ENCODE data around the gene LTBP1. TPM values are rescaled to one million over a fixed set of nuclear protein-coding genes. Genes with fewer than 3 reads are reported as not detected.

The LTBP1 gene
- total and polyA plus RNA-seq, 7 experiments from 2014 or later = 0.29 to 2.1 TPM; not detected in 5

GRCh38 chr2:33005057-33005456 is 58.3 kb downstream of the LTBP1 start:
- DNase-seq (no peak), ATAC-seq (no peak)
- Mint-ChIP-seq H3K9me3 (peaks cover 0 to 2% (median 0%) of the 10 kb centered on the region in 11 donors), H3K27ac (no peak overlapping the region), H3K36me3 (no peaks in the 10 kb centered on the region), H3K4me1 (no peaks in the 10 kb centered on the region), H3K27me3 (peaks cover 0 to 11% (median 0%) of the 10 kb centered on the region in 5 donors), H3K4me3 (no peak overlapping the region)
- Histone ChIP-seq H3K36me3 (ENCODE audit: control insufficient read depth in 2 of 3, insufficient read depth in 3 of 3, low read length in 3 of 3) (no peaks in the 10 kb centered on the region), H3K27me3 (ENCODE audit: control insufficient read depth in 2 of 2, insufficient read depth in 2 of 2, low read length in 2 of 2) (no peaks in the 10 kb centered on the region), H3K27ac (ENCODE audit: low read depth, low read length) (no peak overlapping the region), H3K9me3 (ENCODE audit: control insufficient read depth in 2 of 3, low read length in 3 of 3) (no peaks in the 10 kb centered on the region), H3K4me1 (ENCODE audit: control insufficient read depth in 2 of 2, insufficient read depth in 2 of 2, low read length in 2 of 2) (no peaks in the 10 kb centered on the region), H3K4me3 (ENCODE audit: low read length) (no peak overlapping the region)
- CTCF ChIA-PET = no interaction called here
- intact Hi-C loops (cut with micrococcal nuclease) = no loop called here
- POLR2A ChIA-PET = no interaction called here

DNA sequence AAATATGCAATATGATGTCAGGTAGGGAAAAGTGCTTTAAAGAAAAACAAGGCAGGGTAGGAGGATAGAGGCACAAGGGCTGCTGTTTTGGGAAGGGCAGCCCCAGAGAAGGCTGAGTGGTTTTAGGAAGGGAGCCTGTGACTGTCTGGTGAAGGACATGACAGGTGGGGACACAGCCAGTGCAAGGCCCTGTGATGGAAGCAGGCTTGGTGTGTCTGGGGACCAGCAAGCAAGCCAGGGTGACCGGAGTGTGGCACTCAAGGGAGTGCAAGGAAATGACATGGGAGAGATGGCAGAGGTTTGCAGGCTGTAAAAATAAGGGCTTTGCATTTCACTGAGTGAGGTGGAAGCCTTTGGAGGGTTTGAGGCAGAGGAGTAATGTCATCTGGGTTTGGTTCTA is 62.0 kb downstream of the LTBP1 start:
- no peaks in the 10 kb centered on the region for H3K4me1 ChIP-seq (ENCODE audit: control insufficient read depth in 2 of 2, insufficient read depth in 2 of 2, low read length in 2 of 2)
- ChIA-PET POLR2A (no interaction called here), CTCF (no interaction called here)
- H3K27me3 ChIP-seq (ENCODE audit: control insufficient read depth in 2 of 2, insufficient read depth in 2 of 2, low read length in 2 of 2) = no peaks in the 10 kb centered on the region
- Mint-ChIP-seq H3K9me3 (peaks cover 0 to 2% (median 0%) of the 10 kb centered on the region in 11 donors), H3K27me3 (peaks cover 0 to 11% (median 0%) of the 10 kb centered on the region in 5 donors), H3K27ac (no peak overlapping the region), H3K4me1 (no peaks in the 10 kb centered on the region), H3K36me3 (no peaks in the 10 kb centered on the region), H3K4me3 (no peak overlapping the region)
- no peak for ATAC-seq
- no peak for DNase-seq
- H3K4me3 ChIP-seq (ENCODE audit: low read length) = no peak overlapping the region
- no peaks in the 10 kb centered on the region for H3K36me3 ChIP-seq (ENCODE audit: control insufficient read depth in 2 of 3, insufficient read depth in 3 of 3, low read length in 3 of 3)
- H3K9me3 ChIP-seq (ENCODE audit: control insufficient read depth in 2 of 3, low read length in 3 of 3) = no peaks in the 10 kb centered on the region
- intact Hi-C loops (cut with micrococcal nuclease) = no loop called here
- no peak overlapping the region for H3K27ac ChIP-seq (ENCODE audit: low read depth, low read length)

- no peaks in the 10 kb centered on the region for H3K27me3 ChIP-seq (ENCODE audit: control insufficient read depth in 2 of 2, insufficient read depth in 2 of 2, low read length in 2 of 2)
- H3K4me3 ChIP-seq (ENCODE audit: low read length) = no peak overlapping the region
- Mint-ChIP-seq H3K27me3 (peaks cover 0 to 16% (median 0%) of the 10 kb centered on the region in 5 donors), H3K36me3 (no peaks in the 10 kb centered on the region), H3K27ac (no peak overlapping the region), H3K9me3 (peaks cover 0 to 2% (median 0%) of the 10 kb centered on the region in 11 donors), H3K4me1 (no peaks in the 10 kb centered on the region), H3K4me3 (no peak overlapping the region)
- ATAC-seq (no peak), DNase-seq (no peak)
- no peaks in the 10 kb centered on the region for H3K9me3 ChIP-seq (ENCODE audit: control insufficient read depth in 2 of 3, low read length in 3 of 3)
- H3K36me3 ChIP-seq (ENCODE audit: control insufficient read depth in 2 of 3, insufficient read depth in 3 of 3, low read length in 3 of 3) = no peaks in the 10 kb centered on the region
- intact Hi-C loops (cut with micrococcal nuclease) = no loop called here
- no peak overlapping the region for H3K27ac ChIP-seq (ENCODE audit: low read depth, low read length)
- ChIA-PET POLR2A (no interaction called here), CTCF (no interaction called here)
- no peaks in the 10 kb centered on the region for H3K4me1 ChIP-seq (ENCODE audit: control insufficient read depth in 2 of 2, insufficient read depth in 2 of 2, low read length in 2 of 2)
Observed at GRCh38 chr2:33009249-33009648, 62.5 kb downstream of the LTBP1 start.

GRCh38 chr2:33011373-33011772 is 64.6 kb downstream of the LTBP1 start:
- Mint-ChIP-seq H3K36me3 (no peaks in the 10 kb centered on the region), H3K27me3 (peaks cover 0 to 17% (median 5%) of the 10 kb centered on the region in 5 donors), H3K4me3 (no peak overlapping the region), H3K9me3 (peaks cover 0 to 3% (median 0%) of the 10 kb centered on the region in 11 donors), H3K27ac (no peak overlapping the region), H3K4me1 (no peaks in the 10 kb centered on the region)
- H3K27me3 ChIP-seq (ENCODE audit: control insufficient read depth in 2 of 2, insufficient read depth in 2 of 2, low read length in 2 of 2) = no peaks in the 10 kb centered on the region
- ChIA-PET POLR2A (no interaction called here), CTCF (no interaction called here)
- ATAC-seq (no peak), DNase-seq (no peak)
- no peaks in the 10 kb centered on the region for H3K4me1 ChIP-seq (ENCODE audit: control insufficient read depth in 2 of 2, insufficient read depth in 2 of 2, low read length in 2 of 2)
- no peak overlapping the region for H3K4me3 ChIP-seq (ENCODE audit: low read length)
- no peaks in the 10 kb centered on the region for H3K9me3 ChIP-seq (ENCODE audit: control insufficient read depth in 2 of 3, low read length in 3 of 3)
- H3K36me3 ChIP-seq (ENCODE audit: control insufficient read depth in 2 of 3, insufficient read depth in 3 of 3, low read length in 3 of 3) = no peaks in the 10 kb centered on the region
- H3K27ac ChIP-seq (ENCODE audit: low read depth, low read length) = no peak overlapping the region
- intact Hi-C loops (cut with micrococcal nuclease) = no loop called here

- H3K4me3 Mint-ChIP-seq = no peak overlapping the region
Observed at GRCh38 chr2:33011941-33012340, 65.2 kb downstream of the LTBP1 start.

DNA sequence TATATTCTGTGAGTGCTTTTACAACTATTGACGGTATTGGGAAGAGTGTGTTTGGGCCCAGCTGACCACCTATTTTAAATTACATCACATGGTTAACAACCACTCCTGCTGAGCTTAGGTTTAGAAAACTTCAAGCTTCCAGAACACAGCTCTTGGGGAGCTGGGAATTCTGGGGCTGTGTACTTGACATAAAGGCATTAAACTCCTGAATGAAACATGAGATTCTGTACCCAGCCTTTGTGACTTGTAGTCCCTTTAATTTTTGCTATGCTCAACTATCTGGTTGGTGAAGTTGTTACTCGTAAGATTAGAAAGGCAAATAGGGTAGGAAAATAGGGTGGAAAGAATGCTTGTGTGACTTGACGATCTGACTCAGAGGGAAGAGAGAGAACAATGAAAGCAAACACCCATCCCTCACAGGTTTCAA is 66.9 kb downstream of the LTBP1 start:
- no peak overlapping the region for H3K4me3 Mint-ChIP-seq
- no peaks in the 10 kb centered on the region for H3K4me1 Mint-ChIP-seq
- POLR2A ChIA-PET = no interaction called here
- H3K36me3 ChIP-seq (ENCODE audit: control insufficient read depth in 2 of 3, insufficient read depth in 3 of 3, low read length in 3 of 3) = no peaks in the 10 kb centered on the region
- intact Hi-C loops (cut with micrococcal nuclease) = no loop called here
- no peak overlapping the region for H3K27ac ChIP-seq (ENCODE audit: low read depth, low read length)
- H3K9me3 ChIP-seq (ENCODE audit: control insufficient read depth in 2 of 3, low read length in 3 of 3) = no peaks in the 10 kb centered on the region
- H3K27me3 Mint-ChIP-seq = peaks cover 0 to 17% (median 5%) of the 10 kb centered on the region in 5 donors
- H3K27ac Mint-ChIP-seq = no peak overlapping the region
- H3K27me3 ChIP-seq (ENCODE audit: control insufficient read depth in 2 of 2, insufficient read depth in 2 of 2, low read length in 2 of 2) = no peaks in the 10 kb centered on the region
- no peaks in the 10 kb centered on the region for H3K4me1 ChIP-seq (ENCODE audit: control insufficient read depth in 2 of 2, insufficient read depth in 2 of 2, low read length in 2 of 2)
- H3K4me3 ChIP-seq (ENCODE audit: low read length) = no peak overlapping the region
- H3K36me3 Mint-ChIP-seq = no peaks in the 10 kb centered on the region
- DNase-seq = no peak
- ATAC-seq = no peak
- CTCF ChIA-PET = no interaction called here
- peaks cover 0 to 3% (median 0%) of the 10 kb centered on the region in 11 donors for H3K9me3 Mint-ChIP-seq

More at GRCh38 chr2:33011941-33012340, 65.2 kb downstream of the LTBP1 start:
- no peaks in the 10 kb centered on the region for H3K9me3 ChIP-seq (ENCODE audit: control insufficient read depth in 2 of 3, low read length in 3 of 3)
- Mint-ChIP-seq H3K4me1 (no peaks in the 10 kb centered on the region), H3K9me3 (peaks cover 0 to 3% (median 0%) of the 10 kb centered on the region in 11 donors), H3K27ac (no peak overlapping the region), H3K36me3 (no peaks in the 10 kb centered on the region), H3K27me3 (peaks cover 0 to 17% (median 5%) of the 10 kb centered on the region in 5 donors)
- intact Hi-C loops (cut with micrococcal nuclease) = no loop called here
- H3K4me3 ChIP-seq (ENCODE audit: low read length) = no peak overlapping the region
- no peaks in the 10 kb centered on the region for H3K27me3 ChIP-seq (ENCODE audit: control insufficient read depth in 2 of 2, insufficient read depth in 2 of 2, low read length in 2 of 2)
- no peaks in the 10 kb centered on the region for H3K4me1 ChIP-seq (ENCODE audit: control insufficient read depth in 2 of 2, insufficient read depth in 2 of 2, low read length in 2 of 2)
- ChIA-PET CTCF (no interaction called here), POLR2A (interaction anchor here (0.5 kb wide), 1 partner anchor 33 kb away, joined by 3 read pairs; no protein-coding TSS in a partner anchor)
- H3K27ac ChIP-seq (ENCODE audit: low read depth, low read length) = no peak overlapping the region
- no peak for DNase-seq
- ATAC-seq = no peak
- H3K36me3 ChIP-seq (ENCODE audit: control insufficient read depth in 2 of 3, insufficient read depth in 3 of 3, low read length in 3 of 3) = no peaks in the 10 kb centered on the region

DNA sequence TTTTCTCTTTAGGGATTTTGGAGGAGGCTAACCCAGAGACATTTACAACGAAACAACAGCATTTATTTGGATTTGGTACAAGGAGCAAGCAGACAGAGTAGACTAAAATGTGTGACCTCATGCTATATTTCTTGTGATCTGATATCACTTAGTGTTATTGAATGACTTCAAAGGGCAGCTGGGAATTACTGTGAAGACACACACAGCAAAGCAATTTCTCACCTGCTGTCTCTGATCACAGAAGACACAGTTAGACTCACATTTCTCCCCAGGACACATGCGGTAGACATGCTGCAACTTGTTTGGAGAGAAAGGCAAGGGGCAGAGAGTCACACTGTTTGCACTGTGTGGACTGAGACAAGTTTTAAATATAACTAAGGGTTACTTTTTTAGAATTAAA is 67.5 kb downstream of the LTBP1 start:
- Mint-ChIP-seq H3K36me3 (no peaks in the 10 kb centered on the region), H3K4me3 (no peak overlapping the region), H3K9me3 (peaks cover 0 to 1% (median 0%) of the 10 kb centered on the region in 11 donors), H3K27me3 (peaks cover 0 to 14% (median 5%) of the 10 kb centered on the region in 5 donors), H3K27ac (no peak overlapping the region), H3K4me1 (no peaks in the 10 kb centered on the region)
- no peak for DNase-seq
- no peak for ATAC-seq
- Histone ChIP-seq H3K27ac (ENCODE audit: low read depth, low read length) (no peak overlapping the region), H3K4me3 (ENCODE audit: low read length) (no peak overlapping the region), H3K9me3 (ENCODE audit: control insufficient read depth in 2 of 3, low read length in 3 of 3) (no peaks in the 10 kb centered on the region), H3K27me3 (ENCODE audit: control insufficient read depth in 2 of 2, insufficient read depth in 2 of 2, low read length in 2 of 2) (no peaks in the 10 kb centered on the region), H3K36me3 (ENCODE audit: control insufficient read depth in 2 of 3, insufficient read depth in 3 of 3, low read length in 3 of 3) (no peaks in the 10 kb centered on the region), H3K4me1 (ENCODE audit: control insufficient read depth in 2 of 2, insufficient read depth in 2 of 2, low read length in 2 of 2) (no peaks in the 10 kb centered on the region)
- CTCF ChIA-PET = no interaction called here
- intact Hi-C loops (cut with micrococcal nuclease) = no loop called here
- POLR2A ChIA-PET = no interaction called here

Data from naive thymus-derived CD4-positive, alpha-beta T cell (primary cell).